NCI-H526 treated with DMSO at 0.1 percent for 48 hours (cell line): ENCODE data around the gene TLCD2.
"Not testable (repeated sequence)": the region's sequence is repeated elsewhere in the genome, so short reads cannot be mapped to it uniquely, and the experiment has no call there.

Experiments
- DNase-seq: peaks from one replicate; lab custom pipeline; 2025; lab: John Stamatoyannopoulos, UW

TLCD2 gene

GRCh38 chr17:1686086-1686485, 24.1 kb downstream of the TLCD2 start:
- no peak for DNase-seq

- DNase-seq, result peak; percentile 86
Measured at GRCh38 chr17:1684378-1685189, 25.6 kb downstream of the TLCD2 start, which contains the start of gene PRPF8. PRPF8 (minus strand) TSS chr17:1684867; CDS start chr17:1684571, 296 bp downstream.

- no peak for DNase-seq
Measured at GRCh38 chr17:1683459-1683858, 26.7 kb downstream of the TLCD2 start.

GRCh38 chr17:1676401-1676800, 33.8 kb downstream of the TLCD2 start:
- DNase-seq, result no peak

- no peak for DNase-seq
Measured at GRCh38 chr17:1673041-1673785, 37.0 kb downstream of the TLCD2 start.

GRCh38 chr17:1663934-1664333, 46.2 kb downstream of the TLCD2 start:
- not testable (repeated sequence) for DNase-seq

GRCh38 chr17:1661045-1661444, 49.1 kb downstream of the TLCD2 start:
- DNase-seq, result no peak

GRCh38 chr17:1658100-1658499, 52.1 kb downstream of the TLCD2 start:
- no peak for DNase-seq

GRCh38 chr17:1653735-1654134, 56.4 kb downstream of the TLCD2 start:
- no peak for DNase-seq

GRCh38 chr17:1652794-1653193, 57.4 kb downstream of the TLCD2 start:
- DNase-seq, result not testable (repeated sequence)
